GM10248 (cell line): ENCODE results near the gene NEB.

ENCODE experiments used
- CTCF ChIA-PET: fragments of 300-600 bp; sonication (Branson Sonifier 250); formaldehyde crosslinking; extraction: SDS; loops from one replicate; lab custom pipeline; 2021; ENCODE audit warnings: antibody characterized with exemption; lab: Yijun Ruan, JAX
- POLR2A ChIA-PET: fragments of 350-650 bp; sonication (Branson Sonifier 250); formaldehyde crosslinking; extraction: SDS; loops from one replicate; lab custom pipeline; 2020; ENCODE audit warnings: antibody characterized with exemption; lab: Yijun Ruan, JAX
- DNase-seq: peaks from one replicate; pipeline ENCODE4 v3.0.0; 2012; ENCODE audit errors: extremely low spot score
- CTCF ChIP-seq: IDR thresholded peaks from 2 replicates; pipeline ENCODE4 v1.5.1; 2012; ENCODE audit warnings: mild to moderate bottlenecking, low read depth; ENCODE audit errors: extremely low read depth, missing control alignments, control extremely low read depth

NEB gene

DNA sequence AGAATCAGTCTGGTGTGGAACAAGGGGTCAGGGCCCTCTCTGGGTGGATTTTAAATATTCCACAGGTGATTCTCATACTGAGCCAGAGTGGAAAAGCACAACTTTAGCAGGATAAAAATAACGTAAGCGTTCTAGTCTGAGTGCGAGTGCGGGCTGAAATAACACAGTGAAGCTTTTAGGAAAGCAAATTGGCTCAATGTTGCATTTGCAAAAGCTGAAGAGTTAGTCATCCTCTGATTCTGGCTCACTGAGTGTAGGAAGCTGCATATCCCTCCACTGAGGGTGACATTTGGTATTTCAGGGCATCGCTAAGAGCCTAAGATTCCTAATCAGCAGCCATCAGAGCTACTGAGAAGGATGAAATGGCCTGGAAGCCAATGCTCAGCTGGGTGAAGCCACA is 189.8 kb downstream of the NEB start:
- CTCF ChIA-PET = interaction anchor here (0.8 kb wide), 2 partner anchors 9 to 11 kb away, joined by 3 read pairs; no protein-coding TSS in a partner anchor

DNA sequence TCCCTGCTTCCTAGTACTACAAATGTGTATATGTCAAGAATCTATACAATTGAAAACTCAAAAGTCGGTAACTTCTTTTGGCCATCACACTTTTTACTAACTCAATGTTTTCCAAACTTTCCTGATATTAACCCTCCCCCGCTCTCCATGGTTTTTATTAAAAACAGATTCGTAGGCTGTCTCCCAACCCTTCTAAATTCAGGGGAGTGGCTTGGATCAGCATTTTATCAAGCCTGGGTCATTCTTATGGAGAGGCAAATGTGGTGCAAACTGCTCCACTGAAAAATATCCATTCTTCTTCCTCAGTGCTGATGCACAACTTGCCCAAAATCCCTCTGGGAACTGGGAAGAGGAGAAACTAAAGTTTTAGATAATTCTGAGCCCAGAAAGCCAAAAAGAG is 190.4 kb downstream of the NEB start:
- DNase-seq = no peak
- no peak for TF ChIP-seq CTCF
- POLR2A ChIA-PET = no interaction called here
- CTCF ChIA-PET = interaction anchor here (0.8 to 1.2 kb wide), 2 partner anchors 9 kb away, joined by 3 read pairs; no protein-coding TSS in a partner anchor

More for the DNA sequence above, 189.8 kb downstream of the NEB start:
- no peak for DNase-seq
- POLR2A ChIA-PET = no interaction called here
- TF ChIP-seq CTCF = no peak

DNA sequence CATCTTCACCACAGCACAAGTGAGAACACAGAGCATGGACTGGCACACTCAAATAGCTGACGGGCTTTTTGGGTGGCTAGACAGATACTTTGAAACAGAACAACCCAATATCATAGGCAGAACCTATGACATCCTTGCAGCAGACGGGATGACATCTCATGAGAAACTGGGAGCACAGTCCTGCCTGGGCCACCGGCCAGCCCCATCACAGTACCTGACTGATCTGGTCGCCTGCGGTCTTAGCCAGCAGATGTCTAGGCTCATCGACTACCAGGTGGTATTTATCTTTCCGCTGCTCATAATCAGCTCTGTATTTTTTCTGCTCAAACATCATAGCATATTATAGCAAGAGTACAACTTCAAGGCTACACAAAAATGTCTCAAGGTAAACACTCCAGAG is 200.3 kb downstream of the NEB start:
- CTCF ChIA-PET = interaction anchor here (1.1 kb wide), 1 partner anchor 12 kb away, joined by 3 read pairs; no protein-coding TSS in a partner anchor
- TF ChIP-seq CTCF = no peak
- no peak for DNase-seq
- POLR2A ChIA-PET = no interaction called here

- TF ChIP-seq CTCF = no peak
- ChIA-PET CTCF (interaction anchor here (0.7 to 1.1 kb wide), 2 partner anchors 11 to 13 kb away, joined by 3 read pairs; no protein-coding TSS in a partner anchor), POLR2A (no interaction called here)
- no peak for DNase-seq
These were observed 201.1 kb downstream of the NEB start for GRCh38 chr2:151533127-151533526.

- no peak for TF ChIP-seq CTCF
- no peak for DNase-seq
- CTCF ChIA-PET = interaction anchor here (1.6 to 1.8 kb wide), 2 partner anchors 13 to 17 kb away, joined by 4 read pairs; no protein-coding TSS in a partner anchor
- POLR2A ChIA-PET = no interaction called here
These were observed 207.6 kb downstream of the NEB start for GRCh38 chr2:151526572-151527090.

GRCh38 chr2:151525821-151526373 is 208.4 kb downstream of the NEB start:
- ChIA-PET POLR2A (no interaction called here), CTCF (interaction anchor here (1.1 kb wide), 1 partner anchor 25 kb away, joined by 3 read pairs; no protein-coding TSS in a partner anchor)
- TF ChIP-seq CTCF = no peak
- no peak for DNase-seq

GRCh38 chr2:151523850-151524249 is 210.4 kb downstream of the NEB start:
- no peak for DNase-seq
- no peak for TF ChIP-seq CTCF
- POLR2A ChIA-PET = no interaction called here
- CTCF ChIA-PET = no interaction called here
